Adrenal gland (tissue), 5 donors: ENCODE data around the gene METTL26.

ENCODE experiments used
- CTCF ChIP-seq, 6 experiments: fragments of 450-650 bp in 4 of 6; fragments of 200-600 bp in 2 of 6; sonication (generic) in 1 of 6; IDR thresholded peaks; 1 replicate in 5 of 6; 2 replicates in 1 of 6; pipeline versions ENCODE4 v1.5.1 to v1.8.0; 2016 to 2021; ENCODE audit warnings: antibody characterized with exemption in 6 of 6, mild to moderate bottlenecking in 2 of 6, moderate library complexity in 1 of 6
- POLR2A ChIP-seq, 2 donors: fragments of 450-650 bp; IDR thresholded peaks; one replicate each; pipeline ENCODE4 v1.6.1; 2017; ENCODE audit warnings: antibody characterized with exemption in 2 of 2, mild to moderate bottlenecking in 2 of 2, moderate library complexity in 1 of 2
- donor health status: DM: no; HTN: no; CAD: no.

GRCh38 chr16:634996-635395 is 1.1 kb downstream of the METTL26 start:
- no peak for TF ChIP-seq CTCF (IDR thresholded peaks at IDR 0.05)
- TF ChIP-seq POLR2A (IDR thresholded peaks at IDR 0.05) = no peak
